MM.1S (cell line): ENCODE measurements around the gene TTC22.

ENCODE experiments used
- DNase-seq: peaks from one replicate; pipeline ENCODE4 v3.0.0-alpha.2; 2015
- H2AFZ ChIP-seq: fragments of 300-600 bp; sonication (generic); 2 replicates; pipeline ENCODE4 v1.6.0; 2016; ENCODE audit warnings: antibody characterized with exemption, low read length
- H3F3A ChIP-seq: fragments of 300-600 bp; sonication (generic); 2 replicates; pipeline ENCODE4 v1.6.1; 2016; ENCODE audit warnings: mild to moderate bottlenecking, antibody characterized with exemption, low read length, moderate library complexity, mixed read lengths; ENCODE audit not compliant: insufficient read depth
- H3K27ac ChIP-seq: fragments of 300-600 bp; sonication (generic); 2 replicates; pipeline ENCODE4 v1.5.1; 2016; ENCODE audit warnings: mild to moderate bottlenecking, low read length
- H3K27me3 ChIP-seq: fragments of 300-600 bp; sonication (generic); replicated peaks from 2 replicates; pipeline ENCODE4 v1.6.0; 2016; ENCODE audit warnings: low read length; ENCODE audit not compliant: insufficient read depth
- H3K36me3 ChIP-seq: fragments of 300-600 bp; sonication (generic); replicated peaks from 2 replicates; pipeline ENCODE4 v1.6.1; 2016; ENCODE audit warnings: mild to moderate bottlenecking, low read length, mixed read lengths; ENCODE audit not compliant: insufficient read depth
- H3K4me1 ChIP-seq: fragments of 300-600 bp; sonication (generic); 2 replicates; pipeline ENCODE4 v1.6.1; 2016; ENCODE audit warnings: low read length, mixed read lengths
- H3K4me2 ChIP-seq: fragments of 300-600 bp; sonication (generic); 2 replicates; pipeline ENCODE4 v1.6.0; 2016; ENCODE audit warnings: low read depth, low read length
- H3K4me3 ChIP-seq: fragments of 300-600 bp; sonication (generic); 2 replicates; pipeline ENCODE4 v1.5.1; 2016; ENCODE audit warnings: low read length, mixed read lengths
- H3K79me2 ChIP-seq: fragments of 300-600 bp; sonication (generic); 2 replicates; pipeline ENCODE4 v1.6.1; 2016; ENCODE audit warnings: mixed run types, low read length, mixed read lengths
- H3K9ac ChIP-seq: fragments of 300-600 bp; sonication (generic); 2 replicates; pipeline ENCODE4 v1.6.1; 2016; ENCODE audit warnings: low read length, mixed read lengths
- H3K9me2 ChIP-seq: fragments of 300-600 bp; sonication (generic); replicated peaks from 2 replicates; pipeline ENCODE4 v1.6.1; 2016; ENCODE audit warnings: mild to moderate bottlenecking, low read length, mixed read lengths; ENCODE audit not compliant: insufficient read depth
- H3K9me3 ChIP-seq: fragments of 300-600 bp; sonication (generic); replicated peaks from 2 replicates; pipeline ENCODE4 v1.6.1; 2016; ENCODE audit warnings: mild to moderate bottlenecking, low read length, mixed read lengths; ENCODE audit not compliant: insufficient read depth
- H4K20me1 ChIP-seq: fragments of 300-600 bp; sonication (generic); 2 replicates; pipeline ENCODE4 v1.6.1; 2016; ENCODE audit warnings: mild to moderate bottlenecking, low read length, moderate library complexity, mixed read lengths; ENCODE audit not compliant: insufficient read depth
- EZH2 ChIP-seq: fragments of 300-600 bp; sonication (generic); optimal IDR thresholded peaks from 2 replicates; pipeline ENCODE3; 2017; ENCODE audit warnings: low read depth, mild to moderate bottlenecking, antibody characterized with exemption, low read length, mixed read lengths
- EZH2phosphoT487 ChIP-seq: fragments of 300-600 bp; sonication (generic); IDR thresholded peaks from 2 replicates; pipeline ENCODE4 v1.6.1; 2018; ENCODE audit warnings: antibody characterized with exemption, low read length
- TF ChIP-seq, protein P1 (sequence below): fragments of 300-600 bp; sonication (generic); IDR thresholded peaks from 2 replicates; pipeline ENCODE4 v1.5.1; 2016; ENCODE audit warnings: antibody characterized with exemption, low read length, mixed read lengths

The TTC22 gene

DNA sequence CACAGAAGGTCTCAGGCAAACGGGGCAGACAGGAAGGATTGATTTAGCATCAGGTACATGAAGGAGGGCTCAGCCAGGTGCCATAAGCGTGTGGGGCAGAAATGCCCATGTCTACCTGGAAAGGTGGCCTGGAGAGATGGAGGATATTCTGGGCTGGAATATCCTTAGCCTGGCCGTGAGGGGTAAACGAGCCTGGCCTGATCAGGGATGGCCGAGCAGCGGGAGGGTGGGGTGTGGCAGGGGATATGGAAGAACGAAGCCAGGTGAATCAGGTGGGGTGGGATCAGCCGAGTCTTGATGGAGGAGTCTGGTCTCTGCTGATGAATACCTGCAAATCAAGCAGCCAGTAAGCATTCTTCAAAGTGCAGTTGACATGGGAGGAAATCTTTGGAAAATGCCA is 35.5 kb upstream of the TTC22 start:
- no peaks in the 10 kb centered on the region for H3K79me2 ChIP-seq
- H3K9ac ChIP-seq: no peak overlapping the region
- H3K9me2 ChIP-seq: no peaks in the 10 kb centered on the region
- H3K4me2 ChIP-seq: no peak overlapping the region
- no peaks in the 10 kb centered on the region for H3K4me1 ChIP-seq
- no peak overlapping the region for H2AFZ ChIP-seq
- DNase-seq: no peak
- H3F3A ChIP-seq: no peaks in the 10 kb centered on the region
- no peak overlapping the region for H3K27ac ChIP-seq
- TF ChIP-seq, protein P1, sequence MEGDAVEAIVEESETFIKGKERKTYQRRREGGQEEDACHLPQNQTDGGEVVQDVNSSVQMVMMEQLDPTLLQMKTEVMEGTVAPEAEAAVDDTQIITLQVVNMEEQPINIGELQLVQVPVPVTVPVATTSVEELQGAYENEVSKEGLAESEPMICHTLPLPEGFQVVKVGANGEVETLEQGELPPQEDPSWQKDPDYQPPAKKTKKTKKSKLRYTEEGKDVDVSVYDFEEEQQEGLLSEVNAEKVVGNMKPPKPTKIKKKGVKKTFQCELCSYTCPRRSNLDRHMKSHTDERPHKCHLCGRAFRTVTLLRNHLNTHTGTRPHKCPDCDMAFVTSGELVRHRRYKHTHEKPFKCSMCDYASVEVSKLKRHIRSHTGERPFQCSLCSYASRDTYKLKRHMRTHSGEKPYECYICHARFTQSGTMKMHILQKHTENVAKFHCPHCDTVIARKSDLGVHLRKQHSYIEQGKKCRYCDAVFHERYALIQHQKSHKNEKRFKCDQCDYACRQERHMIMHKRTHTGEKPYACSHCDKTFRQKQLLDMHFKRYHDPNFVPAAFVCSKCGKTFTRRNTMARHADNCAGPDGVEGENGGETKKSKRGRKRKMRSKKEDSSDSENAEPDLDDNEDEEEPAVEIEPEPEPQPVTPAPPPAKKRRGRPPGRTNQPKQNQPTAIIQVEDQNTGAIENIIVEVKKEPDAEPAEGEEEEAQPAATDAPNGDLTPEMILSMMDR: no peak
- TF ChIP-seq EZH2 (no peak), EZH2phosphoT487 (no peak)
- H3K4me3 ChIP-seq: no peak overlapping the region
- H3K9me3 ChIP-seq: no peaks in the 10 kb centered on the region
- no peaks in the 10 kb centered on the region for H3K36me3 ChIP-seq
- H4K20me1 ChIP-seq: no peaks in the 10 kb centered on the region
- no peaks in the 10 kb centered on the region for H3K27me3 ChIP-seq

GRCh38 chr1:54835970-54836369 is 34.8 kb upstream of the TTC22 start:
- H3K79me2 ChIP-seq: no peaks in the 10 kb centered on the region
- H3K9me3 ChIP-seq: no peaks in the 10 kb centered on the region
- H3K4me1 ChIP-seq: no peaks in the 10 kb centered on the region
- H3K36me3 ChIP-seq: no peaks in the 10 kb centered on the region
- no peak overlapping the region for H3K4me2 ChIP-seq
- H3K27ac ChIP-seq: no peak overlapping the region
- TF ChIP-seq EZH2phosphoT487 (no peak), EZH2 (no peak)
- TF ChIP-seq, protein P1: no peak
- no peaks in the 10 kb centered on the region for H3K9me2 ChIP-seq
- no peaks in the 10 kb centered on the region for H4K20me1 ChIP-seq
- H3K9ac ChIP-seq: no peak overlapping the region
- H2AFZ ChIP-seq: no peak overlapping the region
- H3K4me3 ChIP-seq: no peak overlapping the region
- no peak for DNase-seq
- H3K27me3 ChIP-seq: no peaks in the 10 kb centered on the region
- H3F3A ChIP-seq: no peaks in the 10 kb centered on the region

- Histone ChIP-seq H4K20me1 (no peaks in the 10 kb centered on the region), H3K4me3 (no peak overlapping the region), H2AFZ (no peak overlapping the region), H3K36me3 (no peaks in the 10 kb centered on the region), H3K9ac (no peak overlapping the region), H3K4me2 (no peak overlapping the region), H3F3A (no peaks in the 10 kb centered on the region), H3K9me2 (no peaks in the 10 kb centered on the region), H3K79me2 (no peaks in the 10 kb centered on the region), H3K4me1 (no peaks in the 10 kb centered on the region), H3K9me3 (no peaks in the 10 kb centered on the region), H3K27me3 (no peaks in the 10 kb centered on the region), H3K27ac (no peak overlapping the region)
- TF ChIP-seq EZH2phosphoT487 (no peak), EZH2 (no peak)
- TF ChIP-seq, protein P1: no peak
- DNase-seq: no peak
Measured at GRCh38 chr1:54835131-54835898, 34.2 kb upstream of the TTC22 start.
